GM18520 (cell line): Measurements from ENCODE around the gene HINT3.
"Not testable (repeated sequence)": the region's sequence is repeated elsewhere in the genome, so short reads cannot be mapped to it uniquely, and the experiment has no call there.

Experiments
- ATAC-seq: cut with Tn5 transposase; IDR thresholded peaks from one replicate; pipeline ENCODE4 v1.9.1; 2021; ENCODE audit not compliant: unreplicated experiment

Gene HINT3

DNA sequence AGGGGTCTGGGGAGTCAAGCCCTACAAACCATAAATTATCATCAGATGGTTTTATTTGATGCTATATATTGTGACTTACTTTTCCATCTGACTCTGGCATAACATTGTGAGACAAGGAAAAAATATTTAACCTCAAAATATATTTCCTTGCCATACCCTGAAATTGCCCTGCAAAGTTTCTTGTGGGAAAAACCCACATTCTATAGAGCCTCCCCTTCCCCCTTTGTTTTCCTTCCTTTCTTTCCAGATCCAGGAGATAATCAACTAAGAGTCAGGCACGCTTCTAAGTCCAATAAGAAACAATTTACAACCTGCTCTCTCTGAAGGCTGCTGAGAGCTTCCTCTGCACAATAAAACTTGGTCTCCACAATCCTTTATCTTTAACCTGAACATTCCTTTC, 17.5 kb upstream of the HINT3 start:
- no peak for ATAC-seq

DNA sequence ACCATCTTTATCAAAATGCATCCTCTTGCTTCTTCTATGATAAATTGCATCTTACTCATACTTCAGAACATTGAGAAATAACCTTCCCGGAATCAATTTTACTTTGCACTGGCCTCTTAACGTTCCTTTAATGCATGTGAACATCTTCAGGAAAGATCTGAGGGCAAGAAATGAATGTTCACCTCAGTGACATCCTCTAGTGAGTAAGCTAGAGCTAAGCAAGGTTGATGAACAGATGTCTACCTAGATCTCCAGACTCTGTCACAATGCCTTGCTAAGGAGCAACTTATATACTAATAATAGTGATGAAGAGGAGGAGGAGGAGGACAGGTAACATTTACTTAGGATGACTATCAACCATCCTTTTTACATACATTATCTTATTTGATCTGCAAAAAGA, 16.8 kb upstream of the HINT3 start:
- no peak for ATAC-seq

DNA sequence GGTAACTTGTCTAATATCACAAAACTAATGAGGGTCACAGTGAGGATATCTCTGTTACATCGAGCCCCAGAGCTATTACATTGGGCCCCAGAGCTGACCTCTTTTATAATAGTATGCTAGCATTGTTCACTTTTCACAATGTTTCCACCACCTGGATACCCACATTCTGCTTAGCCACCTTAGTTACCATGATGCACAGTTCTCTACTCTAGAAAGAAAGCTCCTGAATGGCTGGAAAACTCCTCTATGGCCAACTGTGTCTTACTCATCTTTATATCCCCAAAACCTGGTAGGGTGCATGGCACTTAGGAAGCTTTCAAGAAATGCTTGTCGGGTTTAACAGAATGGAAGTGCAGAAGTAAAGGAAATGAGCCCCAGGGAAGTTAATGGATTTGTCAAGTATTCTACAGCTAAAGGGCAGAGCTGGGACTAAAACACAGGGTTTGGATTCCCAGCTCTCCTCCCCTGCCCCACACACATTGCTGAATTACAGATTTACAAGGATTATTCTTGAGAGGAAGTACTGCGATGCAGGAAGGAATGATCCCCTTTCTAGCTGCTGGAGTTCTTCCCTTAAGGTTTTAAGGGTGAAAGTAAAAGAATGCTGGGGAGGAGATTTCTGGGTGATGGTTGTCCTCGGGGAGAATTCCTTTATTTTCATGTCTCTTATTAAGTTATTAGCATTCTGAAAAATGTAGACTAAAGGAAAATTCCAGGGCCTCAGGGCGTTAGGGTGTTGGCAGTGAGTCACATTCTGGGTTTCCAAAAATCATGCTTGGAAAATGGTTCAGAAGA, 16.1 kb upstream of the HINT3 start:
- ATAC-seq: no peak

DNA sequence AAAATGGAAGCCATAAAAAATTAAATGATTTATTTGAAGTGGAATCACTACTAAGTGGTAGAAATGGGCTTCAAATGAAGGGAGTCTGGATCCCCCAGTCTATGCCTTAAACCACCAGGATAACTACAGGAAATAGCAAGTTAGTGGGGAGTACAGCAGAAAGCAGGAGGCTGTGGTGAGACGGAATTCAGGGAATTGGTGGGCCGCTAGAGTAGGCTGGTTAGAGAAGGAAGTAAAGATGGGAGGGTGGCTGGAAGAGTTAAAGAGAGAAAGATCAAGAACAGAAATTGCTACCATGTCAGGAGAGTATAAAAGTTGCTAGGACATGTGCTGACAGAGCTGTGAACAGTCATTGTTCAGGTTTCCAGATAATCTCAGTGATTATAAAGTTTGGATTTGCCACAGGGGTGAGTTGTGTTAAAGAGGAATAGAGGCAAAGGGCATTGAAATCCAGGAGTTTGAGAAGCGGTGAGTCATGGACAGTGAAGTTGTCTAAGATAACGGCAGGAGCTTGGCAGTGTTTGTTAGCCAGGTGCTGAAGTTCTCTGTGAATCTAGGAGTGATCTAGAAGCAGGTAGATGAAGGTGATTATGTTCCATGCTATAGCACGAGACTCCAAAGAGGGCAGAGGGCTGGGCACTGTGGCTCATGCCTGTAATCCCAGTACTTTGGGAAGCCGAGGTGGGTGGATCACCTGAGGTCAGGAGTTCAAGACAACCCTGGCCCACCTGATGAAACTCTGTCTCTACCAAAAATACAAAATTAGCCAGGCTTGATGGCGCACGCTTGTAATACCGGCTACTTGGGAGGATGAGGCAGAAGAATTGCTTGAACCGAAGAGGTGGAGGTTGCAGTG, 13.7 kb upstream of the HINT3 start:
- no peak for ATAC-seq

DNA sequence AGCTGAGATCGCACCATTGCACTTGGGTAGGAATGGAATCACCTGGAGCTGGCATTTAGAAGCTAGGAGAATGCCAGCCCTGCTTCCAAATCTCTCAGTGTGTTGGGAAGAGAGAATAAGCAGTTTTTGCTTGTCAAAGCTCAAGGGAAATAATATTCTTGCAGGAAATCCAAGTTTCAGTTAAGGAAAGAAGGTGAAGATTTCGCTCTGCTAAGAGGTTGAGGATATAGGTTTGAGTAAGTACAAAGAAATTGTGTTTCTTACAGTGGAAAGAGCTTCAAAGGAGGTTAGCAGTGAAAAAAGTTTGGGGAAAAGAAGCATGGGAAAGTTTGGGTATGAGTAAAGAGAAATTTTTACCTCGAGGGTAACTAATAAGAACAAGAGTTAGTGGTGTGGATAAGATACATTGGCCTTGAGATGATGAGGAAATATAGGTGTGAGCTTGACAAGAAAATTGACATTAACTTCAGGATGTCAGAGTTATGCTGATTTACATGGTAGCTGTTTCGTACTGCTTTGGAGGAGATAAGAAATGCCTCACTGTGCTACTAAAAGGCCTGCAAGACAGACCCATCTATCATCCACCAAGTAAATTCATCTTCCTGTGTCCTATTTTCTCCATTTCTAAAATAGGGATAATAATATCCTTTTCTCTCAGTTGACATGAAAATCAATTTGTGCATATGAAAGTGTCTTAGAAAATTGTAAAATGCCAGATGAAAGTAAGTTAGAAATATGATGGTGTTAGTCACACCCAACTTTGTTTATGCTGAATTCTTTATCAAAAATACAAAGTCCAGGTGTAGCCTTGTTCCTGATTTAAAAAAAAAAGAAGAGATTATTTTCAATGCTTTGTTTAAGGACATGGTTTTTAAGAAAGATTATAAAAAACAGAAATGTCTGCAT, 12.8 kb upstream of the HINT3 start:
- ATAC-seq: no peak

DNA sequence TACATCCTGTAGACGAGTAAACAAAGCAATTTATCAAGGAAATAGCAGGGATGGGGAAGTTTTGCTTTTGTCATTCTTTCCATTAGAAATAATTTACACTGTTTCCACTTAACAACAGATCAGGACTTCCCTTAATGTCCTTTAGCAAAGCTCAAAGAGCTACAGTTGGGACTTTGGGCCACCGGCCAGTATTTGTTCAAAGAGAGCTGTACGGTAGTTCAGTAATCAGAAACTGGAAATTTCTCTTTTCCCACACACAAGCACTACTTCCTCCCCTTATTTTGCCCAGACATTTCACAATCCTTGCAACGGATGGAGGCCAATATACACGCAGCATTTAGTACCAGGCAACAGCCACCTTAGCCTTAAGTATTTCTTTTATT, 12.1 kb upstream of the HINT3 start:
- no peak for ATAC-seq

DNA sequence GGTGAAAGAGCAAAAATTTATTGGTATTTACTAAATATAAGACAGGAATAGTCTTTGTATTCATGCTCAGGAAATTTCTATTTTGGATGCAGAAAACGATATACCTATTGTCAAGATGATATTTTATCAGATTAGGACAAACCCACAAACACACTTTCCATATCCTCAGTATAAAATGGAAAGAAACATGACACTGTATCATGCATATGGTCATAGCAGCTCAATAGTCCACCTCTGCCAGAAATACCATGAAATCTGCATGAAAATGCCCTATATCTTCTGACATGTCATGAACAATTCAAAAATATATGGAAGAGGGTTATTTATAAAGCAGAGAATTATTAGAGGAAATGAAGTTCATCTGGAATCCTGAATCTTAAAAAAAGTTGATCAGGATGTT, 11.7 kb upstream of the HINT3 start:
- no peak for ATAC-seq

DNA sequence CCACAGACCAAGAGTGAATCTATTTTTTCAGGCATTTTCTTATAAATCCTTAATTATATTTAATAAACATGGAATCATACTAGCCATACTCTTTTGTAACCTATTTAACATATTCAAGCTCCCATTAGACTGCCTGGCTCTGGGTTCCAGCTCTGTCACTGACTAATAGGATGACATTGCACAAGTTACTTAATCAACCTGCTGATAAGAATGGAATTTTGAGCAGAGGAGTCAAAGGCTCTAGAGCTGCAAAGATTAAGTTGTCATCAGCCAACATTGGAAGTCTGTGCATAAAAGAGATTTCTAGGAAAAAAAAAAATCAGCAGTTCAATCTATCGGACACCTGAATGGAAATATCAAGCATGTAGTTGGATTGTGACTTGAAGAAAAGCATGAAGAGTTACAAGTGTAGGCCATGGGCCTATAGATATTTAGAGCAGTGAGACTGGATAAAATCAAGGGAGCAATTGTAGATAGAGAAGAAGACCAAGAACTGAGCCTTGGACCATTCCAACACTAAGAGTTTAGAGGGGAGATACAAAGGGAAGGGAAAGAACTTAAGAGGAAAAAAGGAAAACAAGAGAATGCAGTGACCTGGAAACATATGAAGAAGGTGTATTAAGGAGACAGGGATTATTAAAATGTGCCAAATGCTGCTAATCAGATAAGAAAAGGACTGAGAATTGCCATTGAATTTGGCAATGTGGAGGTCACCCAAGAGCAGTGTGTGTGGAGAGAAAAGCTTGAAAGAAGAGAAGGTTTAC, 11.0 kb upstream of the HINT3 start:
- no peak for ATAC-seq

DNA sequence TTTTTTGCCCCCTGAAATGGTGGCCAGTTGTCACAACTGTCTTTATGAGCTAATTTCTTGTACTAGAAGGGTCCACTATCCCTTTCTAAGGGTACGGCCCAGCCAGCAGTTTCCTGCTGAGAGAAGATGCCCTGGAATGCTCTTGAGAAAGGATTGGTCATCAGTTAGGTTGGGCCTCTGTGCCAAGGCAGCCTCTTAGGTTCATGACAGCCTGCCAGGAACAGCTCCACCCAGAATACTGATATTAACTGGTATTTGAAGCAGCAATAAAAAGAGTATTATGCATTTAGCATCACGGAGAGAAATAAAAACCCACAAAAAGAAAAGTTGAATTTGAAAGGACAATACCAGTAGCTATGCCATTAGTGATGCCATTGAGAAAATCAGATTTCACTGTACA, 9.0 kb upstream of the HINT3 start:
- ATAC-seq: no peak

DNA sequence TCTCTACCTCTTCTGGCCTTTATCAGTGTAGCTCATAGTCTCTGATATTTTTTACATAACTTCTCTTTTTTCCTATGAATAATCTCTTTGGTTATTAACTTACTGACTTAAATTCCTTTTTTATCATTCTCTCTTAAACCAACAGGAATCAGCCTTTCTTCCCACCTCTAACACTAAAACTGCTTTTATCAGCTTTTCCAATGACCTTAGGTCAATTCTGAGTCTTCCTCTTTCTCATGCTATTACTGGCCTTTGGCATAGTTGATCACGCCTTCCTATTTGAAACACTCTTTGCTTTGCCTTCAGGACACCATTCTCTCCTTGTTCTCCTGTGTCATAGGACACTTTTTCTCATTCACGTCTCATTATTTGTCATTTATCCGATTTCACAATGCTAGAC, 8.1 kb upstream of the HINT3 start:
- no peak for ATAC-seq

DNA sequence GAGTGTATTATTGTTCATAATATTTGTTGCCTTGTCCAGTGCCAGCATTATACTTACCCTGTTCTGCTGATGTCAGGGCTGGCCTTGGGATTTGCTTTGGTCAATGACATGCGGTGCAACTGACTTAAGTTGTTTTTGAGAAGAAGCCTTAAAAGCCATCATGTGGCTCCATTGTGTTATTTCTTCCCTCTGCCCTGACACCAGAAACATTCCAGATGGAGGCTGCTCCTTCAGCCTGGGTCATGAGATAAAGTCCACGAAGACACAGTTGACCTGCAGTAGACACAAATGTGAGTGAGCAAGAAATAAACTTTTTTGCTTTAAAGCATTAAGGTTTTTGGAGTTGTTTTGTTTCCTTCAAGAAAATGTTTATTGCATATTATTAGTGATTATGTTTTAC, 7.5 kb upstream of the HINT3 start:
- ATAC-seq: no peak

DNA sequence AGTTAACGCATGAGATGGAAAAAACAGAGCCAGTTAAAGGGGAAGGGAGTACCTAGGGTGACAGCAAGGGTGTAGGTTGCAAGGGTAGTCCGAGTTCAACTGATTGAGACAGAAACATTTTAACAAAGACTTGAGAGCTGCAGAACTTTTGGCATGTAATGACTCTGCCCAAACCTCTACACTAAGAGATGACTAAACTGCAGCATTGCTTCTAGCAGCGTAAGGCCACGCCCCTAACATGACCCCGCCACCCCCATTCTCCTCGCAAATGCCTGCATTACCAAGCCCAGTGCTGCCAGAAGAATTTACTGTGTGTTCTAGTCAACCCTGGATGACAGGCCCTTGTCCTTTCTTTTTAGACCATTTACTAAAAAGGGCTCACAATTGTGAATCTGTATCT, 6.3 kb upstream of the HINT3 start:
- no peak for ATAC-seq

DNA sequence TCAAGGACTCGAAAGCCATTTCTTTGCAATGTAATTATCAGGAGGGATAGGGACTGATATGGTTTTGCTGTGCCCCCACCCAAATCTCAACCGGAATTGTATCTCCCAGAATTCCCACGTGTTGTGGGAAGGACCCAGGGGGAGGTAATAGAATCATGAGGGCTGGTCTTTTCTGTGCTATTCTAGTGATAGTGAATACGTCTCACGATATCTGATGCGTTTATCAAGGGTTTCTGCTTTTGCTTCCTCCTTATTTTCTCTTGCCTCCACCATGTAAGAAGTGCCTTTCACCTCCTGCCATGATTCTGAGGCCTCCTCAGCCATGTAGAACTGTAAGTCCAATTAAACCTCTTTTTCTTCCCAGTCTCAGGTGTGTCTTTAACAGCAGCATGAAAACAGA, 5.9 kb upstream of the HINT3 start:
- not testable (repeated sequence) for ATAC-seq

DNA sequence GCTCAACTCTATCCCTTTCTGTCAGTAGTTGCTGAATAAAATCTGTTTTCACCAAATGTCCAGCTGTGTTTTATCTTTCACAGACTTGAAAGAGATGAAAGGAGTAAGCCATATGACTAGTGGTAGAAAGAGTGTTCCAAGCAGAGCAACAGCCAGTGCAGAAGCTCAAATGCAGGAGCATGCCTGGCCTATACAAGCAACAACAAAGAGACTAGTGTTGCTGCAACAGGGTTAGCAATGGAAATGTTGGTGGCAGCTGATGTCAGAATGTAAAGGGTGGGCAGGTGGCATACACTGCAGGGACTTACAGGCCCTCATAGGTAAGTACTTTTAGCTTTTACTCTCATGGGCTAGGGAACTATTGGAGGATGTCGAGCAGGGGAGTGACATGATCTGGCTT, 5.2 kb upstream of the HINT3 start:
- no peak for ATAC-seq

DNA sequence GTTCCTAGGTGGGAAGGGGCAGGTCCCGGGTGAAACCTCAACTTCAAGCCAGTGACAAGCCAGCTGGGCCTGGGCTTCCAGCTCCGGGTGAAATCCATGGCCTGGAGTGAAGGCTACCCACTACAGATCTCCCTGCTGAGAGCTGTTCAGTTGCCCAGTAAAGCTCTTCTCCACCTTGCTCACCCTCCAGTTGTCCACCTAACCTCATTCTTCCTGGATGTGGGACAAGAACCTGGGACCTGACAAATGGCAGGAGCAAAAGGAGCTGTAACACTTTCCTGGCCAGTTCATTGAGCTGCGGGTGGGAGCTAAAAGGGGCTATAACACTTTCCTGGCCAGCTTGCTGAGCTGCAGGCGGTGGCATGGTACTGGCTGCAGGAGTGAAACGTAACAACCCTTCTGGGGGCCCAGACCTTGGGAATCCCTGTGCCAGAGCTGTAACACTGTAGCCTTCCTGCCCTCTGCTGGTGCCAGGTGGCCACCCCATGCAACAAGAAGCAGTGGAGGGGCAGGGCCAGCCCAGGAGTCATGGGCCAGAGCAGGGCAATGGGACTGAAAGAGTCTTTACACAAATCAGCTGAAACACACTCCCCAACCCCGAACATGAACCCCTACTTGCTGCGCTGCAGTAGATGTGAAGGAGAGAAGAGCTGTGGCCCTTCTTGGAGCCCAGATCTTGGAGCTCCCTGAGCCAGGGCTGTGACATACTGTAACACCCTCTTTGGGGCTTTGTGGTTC, 3.6 kb upstream of the HINT3 start:
- no peak for ATAC-seq

DNA sequence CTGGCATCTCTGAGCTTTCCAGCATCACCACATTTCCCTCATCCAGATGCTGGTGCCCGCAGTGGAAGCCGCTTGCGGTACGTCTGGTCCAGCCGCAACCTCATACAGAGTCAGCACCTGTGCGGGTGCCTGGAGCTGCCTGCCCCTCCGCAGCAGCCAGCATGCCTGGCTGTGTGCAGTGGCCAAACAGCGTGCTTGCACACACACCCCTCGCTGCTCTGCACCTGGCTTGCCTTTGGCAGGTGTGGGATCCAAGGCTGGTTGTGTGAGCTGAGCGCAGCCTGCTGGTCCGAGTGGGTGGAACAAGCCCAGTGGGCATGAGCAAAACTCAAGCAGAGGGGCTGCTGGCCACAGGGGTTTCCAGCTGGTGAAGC, 3.1 kb upstream of the HINT3 start:
- ATAC-seq: no peak

DNA sequence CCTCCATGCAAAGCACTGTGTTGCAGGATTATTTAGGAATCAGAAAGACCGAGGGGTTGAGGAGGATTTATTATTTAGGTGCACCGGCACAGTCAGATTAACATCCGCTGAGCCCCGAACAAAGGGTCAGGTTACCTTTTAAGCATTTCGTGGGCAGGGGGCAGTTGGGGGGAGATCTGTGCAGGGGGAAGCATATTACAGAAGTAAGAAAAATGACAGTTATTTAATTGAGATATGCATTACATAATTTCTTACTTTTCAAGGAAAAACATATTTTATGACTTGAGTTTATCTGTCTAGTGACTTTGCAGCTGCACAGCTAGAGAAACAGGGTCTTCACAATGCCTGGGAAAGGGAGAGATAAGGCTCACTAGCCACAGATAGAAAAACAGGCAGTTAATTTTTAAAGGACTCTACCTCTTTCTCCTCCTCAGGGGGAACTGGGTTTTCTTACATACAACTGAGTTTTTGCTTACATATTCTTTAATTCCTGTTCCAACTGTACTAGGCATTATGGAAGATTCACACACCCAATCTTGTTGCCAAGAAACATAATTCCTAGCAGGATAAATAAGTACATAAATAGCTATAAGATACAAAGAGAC, 1.7 kb upstream of the HINT3 start:
- no peak for ATAC-seq

DNA sequence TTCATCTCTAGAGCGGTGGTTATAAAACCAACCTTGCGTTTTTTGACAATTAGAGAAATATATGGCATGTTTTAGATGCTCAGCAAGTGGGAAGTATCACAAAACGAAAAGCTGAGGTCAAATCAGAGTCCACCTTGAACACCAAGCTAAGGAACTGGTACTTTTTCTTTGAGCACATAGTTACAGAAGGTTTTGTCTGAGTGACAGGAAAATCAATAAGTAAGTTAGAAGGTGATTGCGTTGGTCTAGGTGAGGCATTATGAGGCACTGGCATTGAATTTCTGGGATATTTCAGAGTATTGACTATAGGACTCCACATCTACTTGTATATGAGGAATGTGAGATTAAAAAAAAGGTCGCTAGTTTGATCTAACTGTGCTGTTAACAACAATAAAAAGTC, 597 bp upstream of the HINT3 start:
- ATAC-seq: no peak

DNA sequence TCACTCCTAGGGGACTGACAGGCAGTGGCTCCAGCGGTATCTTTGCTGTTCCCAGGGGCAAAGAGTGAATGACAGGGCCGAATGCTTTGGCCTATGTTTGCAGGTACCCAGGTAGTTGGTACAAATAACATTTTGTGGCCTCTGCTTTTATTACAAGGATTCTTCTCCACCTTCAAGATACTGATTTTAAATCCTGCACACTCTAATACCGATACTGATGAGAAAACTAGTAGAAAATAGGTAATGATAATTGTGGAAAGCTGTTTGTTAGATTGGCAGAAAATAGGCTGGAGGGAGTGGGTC, 772 bp downstream of the HINT3 start:
- no peak for ATAC-seq

DNA sequence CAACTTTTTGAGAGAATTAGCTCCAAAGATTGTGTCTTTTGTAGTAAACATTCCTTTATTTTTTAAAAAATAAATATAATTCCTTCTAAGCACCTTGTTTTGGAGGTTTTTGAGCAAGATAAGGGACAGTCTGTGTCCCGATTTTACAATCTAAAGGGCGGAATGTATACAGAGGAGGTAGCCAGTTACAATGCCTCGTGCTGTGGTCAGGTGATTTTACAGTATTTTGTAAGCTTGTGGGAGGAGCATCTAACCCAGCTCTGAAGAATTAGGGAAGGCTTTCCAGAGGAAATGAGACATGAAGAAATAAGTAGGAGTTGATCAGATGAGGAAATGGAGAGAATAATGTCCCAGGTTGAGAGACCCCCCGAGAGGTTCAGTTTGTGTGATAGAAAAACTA, 1.3 kb downstream of the HINT3 start:
- no peak for ATAC-seq
